ENCODE data around the gene KCNQ1.

Gene KCNQ1

GRCh38 chr11:2462543-2462985, 17.8 kb downstream of the KCNQ1 start:
- no peak for DNase-seq

- no peak for DNase-seq
Observed at GRCh38 chr11:2462986-2463765, 18.4 kb downstream of the KCNQ1 start.

GRCh38 chr11:2463766-2464277, 19.0 kb downstream of the KCNQ1 start:
- DNase-seq, result no peak

- no peak for DNase-seq
Observed at GRCh38 chr11:2464451-2465165, 19.8 kb downstream of the KCNQ1 start.

GRCh38 chr11:2465202-2466068, 20.6 kb downstream of the KCNQ1 start:
- no peak for DNase-seq

- no peak for DNase-seq
Observed at GRCh38 chr11:2466069-2466801, 21.4 kb downstream of the KCNQ1 start.

- DNase-seq, result peak; percentile 66
Observed at GRCh38 chr11:2466869-2467694, 22.3 kb downstream of the KCNQ1 start.

GRCh38 chr11:2467695-2468055, 22.9 kb downstream of the KCNQ1 start:
- DNase-seq, result no peak

GRCh38 chr11:2468363-2469235, 23.8 kb downstream of the KCNQ1 start:
- no peak for DNase-seq

GRCh38 chr11:2470495-2470894, 25.7 kb downstream of the KCNQ1 start:
- DNase-seq, result no peak

- DNase-seq, result no peak
Observed at GRCh38 chr11:2471048-2471803, 26.4 kb downstream of the KCNQ1 start.

GRCh38 chr11:2471804-2472096, 26.9 kb downstream of the KCNQ1 start:
- no peak for DNase-seq

GRCh38 chr11:2472428-2473186, 27.8 kb downstream of the KCNQ1 start:
- no peak for DNase-seq

- DNase-seq, result no peak
Observed at GRCh38 chr11:2473361-2474058, 28.7 kb downstream of the KCNQ1 start.

GRCh38 chr11:2474059-2474901, 29.5 kb downstream of the KCNQ1 start:
- DNase-seq, result no peak

GRCh38 chr11:2475136-2475918, 30.5 kb downstream of the KCNQ1 start:
- no peak for DNase-seq

GRCh38 chr11:2477254-2477653, 32.4 kb downstream of the KCNQ1 start:
- no peak for DNase-seq
